Suprapubic skin (tissue), 4 donors: ENCODE measurements around the gene GMDS.

Experiments used
- CTCF ChIP-seq, 2 donors: fragments of 200-600 bp in 1 of 2; fragments of 450-650 bp in 1 of 2; sonication (generic) in 1 of 2; IDR thresholded peaks; one replicate each; pipeline ENCODE4 v1.5.1; 2016 to 2019; ENCODE audit warnings: antibody characterized with exemption in 2 of 2, mild to moderate bottlenecking in 1 of 2, moderate library complexity in 1 of 2
- POLR2A ChIP-seq, 2 donors: fragments of 450-650 bp; IDR thresholded peaks; one replicate each; pipeline ENCODE4 v1.6.1; 2017; ENCODE audit warnings: antibody characterized with exemption in 2 of 2, mild to moderate bottlenecking in 2 of 2, moderate library complexity in 2 of 2
- POLR2AphosphoS5 ChIP-seq, 3 donors: sonication (generic); formaldehyde crosslinking; IDR thresholded peaks; one replicate each; pipeline ENCODE4 v1.6.1; 2017; ENCODE audit warnings: antibody characterized with exemption in 3 of 3

- no peak for TF ChIP-seq POLR2A (IDR thresholded peaks at IDR 0.05)
- TF ChIP-seq CTCF (IDR thresholded peaks at IDR 0.05) = no peak
- TF ChIP-seq POLR2AphosphoS5 (IDR thresholded peaks at IDR 0.05) = no peak
Observed at GRCh38 chr6:1912731-1913130, 332.7 kb downstream of the GMDS start.
